GM10266 (cell line): Measurements from ENCODE around the gene ANKZF1.

Experiments used
- DNase-seq: peaks from one replicate; pipeline ENCODE4 v3.0.0; 2012; ENCODE audit errors: extremely low spot score
- CTCF ChIP-seq: IDR thresholded peaks from 2 replicates; pipeline ENCODE4 v1.5.1; 2012; ENCODE audit warnings: mild to moderate bottlenecking, low read depth; ENCODE audit not compliant: control insufficient read depth, insufficient read depth; ENCODE audit errors: missing control alignments

The ANKZF1 gene

GRCh38 chr2:219210886-219211362 lies 18.7 kb upstream of the ANKZF1 start:
- DNase-seq, result no peak
- TF ChIP-seq CTCF, result no peak

- no peak for DNase-seq
- TF ChIP-seq CTCF, result no peak
Observed at GRCh38 chr2:219213026-219213415, 16.6 kb upstream of the ANKZF1 start.

- TF ChIP-seq CTCF, result no peak
- DNase-seq, result no peak
Observed at GRCh38 chr2:219213486-219214071, 16.0 kb upstream of the ANKZF1 start.

GRCh38 chr2:219214141-219214540 lies 15.5 kb upstream of the ANKZF1 start:
- no peak for DNase-seq
- TF ChIP-seq CTCF, result no peak

- no peak for TF ChIP-seq CTCF
- no peak for DNase-seq
Observed at GRCh38 chr2:219214786-219215185, 14.8 kb upstream of the ANKZF1 start.

GRCh38 chr2:219215871-219216534 lies 13.6 kb upstream of the ANKZF1 start:
- TF ChIP-seq CTCF, result no peak
- DNase-seq, result no peak

GRCh38 chr2:219216535-219216915 lies 13.1 kb upstream of the ANKZF1 start:
- no peak for DNase-seq
- no peak for TF ChIP-seq CTCF
